Retinal pigment epithelial cell (primary cell): ENCODE results near the gene DENND1B.

ENCODE experiments used
- DNase-seq: peaks from one replicate; pipeline ENCODE4 v3.0.0-alpha.2; 2010; ENCODE audit warnings: low read depth
- H3K4me3 ChIP-seq: 2 replicates; pipeline ENCODE4 v1.5.1; 2011; ENCODE audit warnings: mild to moderate bottlenecking, low read length, control low read depth, moderate library complexity
- CTCF ChIP-seq: conservative IDR thresholded peaks from 2 replicates; pipeline ENCODE4 v1.5.1; 2011; ENCODE audit warnings: low read depth, low read length, control low read depth, inconsistent platforms

The DENND1B gene

DNA sequence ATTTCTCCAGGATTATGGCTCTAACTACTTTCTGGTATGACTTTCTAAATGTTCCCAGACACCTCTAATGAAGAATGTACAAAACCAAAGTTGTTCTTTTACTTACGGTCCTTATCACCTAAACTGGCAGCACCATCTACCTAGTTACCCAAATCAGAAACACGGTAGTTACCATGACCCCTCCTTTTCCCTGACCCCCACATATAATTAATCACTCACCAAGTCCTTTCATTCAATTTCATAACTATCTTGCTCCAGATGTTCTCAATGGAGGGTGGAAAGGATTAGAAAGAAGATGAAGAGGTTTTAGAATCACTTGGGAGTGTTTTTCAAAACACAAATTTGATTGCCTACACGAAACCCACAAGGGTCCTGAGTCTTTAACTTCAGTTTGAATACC is 98.0 kb downstream of the DENND1B start:
- no peak overlapping the region for H3K4me3 ChIP-seq
- DNase-seq = no peak
- TF ChIP-seq CTCF = no peak

GRCh38 chr1:197675583-197676208 is 99.6 kb downstream of the DENND1B start:
- no peak overlapping the region for H3K4me3 ChIP-seq
- no peak for DNase-seq
- TF ChIP-seq CTCF = no peak

GRCh38 chr1:197674286-197674685 is 101.0 kb downstream of the DENND1B start:
- no peak for DNase-seq
- no peak for TF ChIP-seq CTCF
- no peak overlapping the region for H3K4me3 ChIP-seq

DNA sequence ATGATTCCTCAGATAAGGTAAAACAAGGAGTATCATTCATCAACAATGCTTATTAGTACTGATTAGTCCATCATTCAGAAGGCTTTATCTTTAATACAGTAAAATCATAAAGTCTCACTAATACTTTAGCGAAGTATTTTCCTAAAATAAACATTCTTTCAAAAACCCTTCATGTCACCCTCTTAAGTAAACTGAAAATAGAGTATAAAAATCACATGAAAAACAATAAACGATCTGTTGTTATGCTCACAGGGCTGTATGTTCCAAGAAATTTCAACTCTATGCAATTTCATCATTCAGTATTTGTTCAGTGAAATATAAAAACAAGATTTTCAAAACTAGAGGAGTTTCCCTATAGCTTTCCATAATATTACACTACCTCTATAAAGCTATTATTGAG is 102.0 kb downstream of the DENND1B start:
- DNase-seq = no peak
- no peak for TF ChIP-seq CTCF
- H3K4me3 ChIP-seq = no peak overlapping the region

- H3K4me3 ChIP-seq = no peak overlapping the region
- TF ChIP-seq CTCF = no peak
- no peak for DNase-seq
Measured at GRCh38 chr1:197672347-197672746, 102.9 kb downstream of the DENND1B start.

- no peak for DNase-seq
- no peak for TF ChIP-seq CTCF
- H3K4me3 ChIP-seq = no peak overlapping the region
Measured at GRCh38 chr1:197671920-197672319, 103.4 kb downstream of the DENND1B start.

- no peak for DNase-seq
- H3K4me3 ChIP-seq = no peak overlapping the region
- no peak for TF ChIP-seq CTCF
Measured at GRCh38 chr1:197671140-197671539, 104.1 kb downstream of the DENND1B start.
